Endothelial cell of umbilical vein (primary cell): ENCODE results near the gene UBASH3B. TPM values are rescaled to one million over a fixed set of nuclear protein-coding genes. Genes with fewer than 3 reads are reported as not detected.

Source experiments
- BruUV-seq: library from RNA; stranded (reverse); fragments of 400-500 nt; replicated peaks from 2 replicates; lab custom pipeline; 2021; lab: Mats Ljungman, UMichigan
- CTCF ChIA-PET: fragments of 300-600, 350-600 bp; sonication (Branson Sonifier 250); formaldehyde crosslinking; loops from one replicate; lab custom pipeline; 2021; ENCODE audit warnings: antibody characterized with exemption, inconsistent platforms; lab: Charles Lee
- POLR2A ChIA-PET: fragments of 300-600, 350-600 bp; sonication (Branson Sonifier 250); formaldehyde crosslinking; loops from one replicate; lab custom pipeline; 2021; ENCODE audit warnings: antibody characterized with exemption, inconsistent platforms; lab: Charles Lee
- DNase-seq: peaks from one replicate; pipeline ENCODE4 v3.0.0-alpha.2; 2011; ENCODE audit warnings: low read depth, low spot score
- FAIRE-seq: peaks from 2 replicates; lab custom pipeline; 2011; peaks lifted over from hg19 to GRCh38; lab: Jason Lieb, UNC
- H2AFZ ChIP-seq: 2 replicates; pipeline ENCODE4 v1.6.0; 2012; ENCODE audit warnings: low read depth, low read length, control low read depth, inconsistent platforms
- H3K27ac ChIP-seq: 2 replicates; pipeline ENCODE4 v1.5.1; 2011; ENCODE audit warnings: low read depth, mild to moderate bottlenecking, control low read depth, low read length, moderate library complexity; ENCODE audit not compliant: insufficient read depth
- H3K27me3 ChIP-seq, 2 experiments: 2 replicates each; pipeline versions ENCODE4 v1.6.0 to v1.6.1; 2011; ENCODE audit warnings: low read length in 2 of 2, mixed read lengths in 1 of 2; ENCODE audit not compliant: control insufficient read depth in 2 of 2, insufficient read depth in 2 of 2
- H3K36me3 ChIP-seq, 2 experiments: 2 replicates in 1 of 2; 3 replicates in 1 of 2; pipeline ENCODE4 v1.5.1; 2011; ENCODE audit warnings: low read length in 2 of 2, mild to moderate bottlenecking in 1 of 2, moderate library complexity in 1 of 2; ENCODE audit not compliant: control insufficient read depth in 2 of 2, insufficient read depth in 2 of 2; ENCODE audit errors: extremely low read depth in 1 of 2
- H3K4me1 ChIP-seq: 3 replicates; pipeline ENCODE4 v1.5.1; 2011; ENCODE audit warnings: mild to moderate bottlenecking, low read length; ENCODE audit not compliant: control insufficient read depth, insufficient read depth; ENCODE audit errors: extremely low read depth
- H3K4me2 ChIP-seq: 2 replicates; pipeline ENCODE4 v1.6.1; 2011; ENCODE audit warnings: low read length, control low read depth, mixed read lengths; ENCODE audit not compliant: insufficient read depth
- H3K4me3 ChIP-seq, 3 experiments: fragments of 200-600 bp in 1 of 3; sonication (generic), shearing (Covaris generic) in 1 of 3; replicated peaks in 1 of 3; 2 replicates each; pipeline ENCODE4 v1.5.1; 2011 to 2016; ENCODE audit warnings: control low read depth in 3 of 3, low read length in 3 of 3, mild to moderate bottlenecking in 2 of 3, inconsistent platforms in 1 of 3, low read depth in 1 of 3, moderate library complexity in 1 of 3; ENCODE audit not compliant: insufficient read depth in 1 of 3
- H3K79me2 ChIP-seq: 2 replicates; pipeline ENCODE4 v1.6.0; 2012; ENCODE audit warnings: low read length, inconsistent platforms; ENCODE audit not compliant: control insufficient read depth, insufficient read depth
- H3K9ac ChIP-seq: replicated peaks from 2 replicates; pipeline ENCODE3; 2011; ENCODE audit warnings: low read length, control low read depth; ENCODE audit not compliant: insufficient read depth; ENCODE audit errors: extremely low read depth
- H3K9me1 ChIP-seq: replicated peaks from 3 replicates; pipeline ENCODE4 v1.6.0; 2011; ENCODE audit warnings: mild to moderate bottlenecking, low read length; ENCODE audit not compliant: control insufficient read depth, insufficient read depth; ENCODE audit errors: extremely low read depth
- H3K9me3 ChIP-seq: replicated peaks from 2 replicates; pipeline ENCODE4 v1.5.1; 2012; ENCODE audit warnings: low read length, inconsistent platforms; ENCODE audit not compliant: control insufficient read depth, insufficient read depth
- H4K20me1 ChIP-seq: replicated peaks from 2 replicates; pipeline ENCODE3; 2011; ENCODE audit warnings: mild to moderate bottlenecking, low read length; ENCODE audit not compliant: control insufficient read depth, insufficient read depth; ENCODE audit errors: extremely low read depth
- EZH2 ChIP-seq: IDR thresholded peaks from 2 replicates; pipeline ENCODE4 v1.6.1; 2012; ENCODE audit warnings: borderline replicate concordance, low read depth, mild to moderate bottlenecking, moderate library complexity, low read length, inconsistent platforms; ENCODE audit not compliant: severe bottlenecking
- FOS ChIP-seq: IDR thresholded peaks from 2 replicates; pipeline ENCODE4 v1.6.1; 2011; ENCODE audit warnings: mild to moderate bottlenecking, low read length, moderate library complexity, borderline replicate concordance; ENCODE audit not compliant: insufficient read depth
- GATA2 ChIP-seq: IDR thresholded peaks from 2 replicates; pipeline ENCODE4 v1.7.0; 2011; ENCODE audit warnings: low read depth, mild to moderate bottlenecking, moderate library complexity, mixed read lengths, low read length; ENCODE audit not compliant: insufficient read length, insufficient read depth
- JUN ChIP-seq: IDR thresholded peaks from 2 replicates; pipeline ENCODE4 v1.6.1; 2011; ENCODE audit warnings: borderline replicate concordance, low read depth; ENCODE audit not compliant: insufficient read length, insufficient read depth
- MYC ChIP-seq: IDR thresholded peaks from one replicate; pipeline ENCODE4 v1.6.1; 2011; ENCODE audit warnings: mild to moderate bottlenecking, low read depth, low read length
- POLR2A ChIP-seq: IDR thresholded peaks from 2 replicates; pipeline ENCODE4 v1.6.1; 2012; ENCODE audit warnings: low read depth, mild to moderate bottlenecking, control low read depth, low read length
- POLR2AphosphoS5 ChIP-seq: IDR thresholded peaks from 2 replicates; pipeline ENCODE4 v1.6.1; 2012; ENCODE audit warnings: low read depth, mild to moderate bottlenecking, control low read depth, low read length, moderate library complexity; ENCODE audit not compliant: insufficient read depth
- dilution Hi-C: fragments of 300-500 bp; cut with MboI; formaldehyde crosslinking; loops from one replicate; pipeline ENCODE4 v1.15.0; 2019; ENCODE audit warnings: low sequenced_read_pairs; ENCODE audit not compliant: extremely low pct_ligation_motif_present
- intact Hi-C: fragments of 100-400 bp; cut with micrococcal nuclease; formaldehyde crosslinking; loops from one replicate; pipeline ENCODE4 v1.10.0; 2022
- polyA plus RNA-seq, 4 experiments: library from polyadenylated mRNA; depleted of rRNA in 3 of 4; stranded (reverse) in 3 of 4; unstranded in 1 of 4; fragments of >200 nt; gene quantifications; 2 replicates each; pipeline versions ENCODE4 v1.2.1 to v1.2.3, GENCODE V29; 2011 to 2012; ENCODE audit warnings: missing spikeins in 1 of 4
- total RNA-seq: library from RNA; stranded (reverse); gene quantifications from 2 replicates; pipeline ENCODE4 v1.2.3, GENCODE V29; 2021
- TF ChIP-seq, protein P1 (sequence below): IDR thresholded peaks from 2 replicates; pipeline ENCODE4 v1.6.1; 2011; ENCODE audit not compliant: insufficient read depth, insufficient read length
- TF ChIP-seq, protein P2 (sequence below), 2 donors: IDR thresholded peaks; 1 replicate in 1 of 2; 2 replicates in 1 of 2; pipeline ENCODE4 v1.5.1; 2011; ENCODE audit warnings: low read length in 2 of 2, mild to moderate bottlenecking in 2 of 2, moderate library complexity in 2 of 2, control low read depth in 1 of 2, inconsistent platforms in 1 of 2, low read depth in 1 of 2; ENCODE audit not compliant: insufficient read depth in 1 of 2; ENCODE audit errors: extremely low read depth in 1 of 2

UBASH3B gene
- total and polyA plus RNA-seq, 2 donors (not counting 3 experiments of a cell fraction or from before 2014, with no cell fraction given), result 23.7 to 38.1 TPM

DNA sequence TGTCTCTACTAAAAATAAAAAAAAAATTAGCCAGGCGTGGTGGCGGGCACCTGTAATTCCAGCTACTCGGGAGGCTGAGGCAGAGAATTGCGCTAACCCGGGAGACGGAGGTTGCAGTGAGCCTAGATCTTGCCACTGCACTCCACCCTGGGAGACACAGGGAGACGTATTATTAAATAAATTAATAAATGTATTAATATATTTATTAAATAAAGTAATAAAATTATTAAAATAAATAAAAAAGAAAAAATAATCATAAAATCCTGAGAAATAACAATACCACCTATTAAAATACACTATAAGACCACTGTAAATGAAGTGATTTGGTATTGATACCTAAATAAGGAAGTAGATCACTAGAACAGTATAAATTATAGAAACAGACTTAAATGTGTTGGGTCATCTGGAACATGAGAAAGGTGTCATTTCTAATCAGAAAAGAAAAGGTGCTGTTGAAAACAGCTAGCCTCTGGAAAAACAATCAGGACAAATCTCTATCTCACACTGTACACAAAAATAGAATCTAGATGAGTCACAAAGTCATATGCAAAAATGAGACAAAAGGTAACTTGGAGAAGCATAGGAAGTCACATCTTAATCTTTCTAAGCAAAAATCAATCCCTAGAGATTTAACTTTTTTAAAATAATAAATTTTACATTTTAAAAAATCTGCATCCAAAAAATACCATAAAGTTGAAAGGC is 43.2 kb upstream of the UBASH3B start:
- no peak for FAIRE-seq
- POLR2A ChIA-PET, result no interaction called here

More for the DNA sequence above, 43.2 kb upstream of the UBASH3B start:
- no peaks in the 10 kb centered on the region for H3K9me1 ChIP-seq
- H3K4me1 ChIP-seq, result no peaks in the 10 kb centered on the region
- no peak overlapping the region for H3K4me3 ChIP-seq
- no peaks in the 10 kb centered on the region for H3K9me3 ChIP-seq
- H3K27me3 ChIP-seq, result no peaks in the 10 kb centered on the region
- TF ChIP-seq POLR2A, result no peak
- TF ChIP-seq FOS, result no peak
- TF ChIP-seq, protein P1, sequence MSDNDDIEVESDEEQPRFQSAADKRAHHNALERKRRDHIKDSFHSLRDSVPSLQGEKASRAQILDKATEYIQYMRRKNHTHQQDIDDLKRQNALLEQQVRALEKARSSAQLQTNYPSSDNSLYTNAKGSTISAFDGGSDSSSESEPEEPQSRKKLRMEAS, result no peak
- no peak for TF ChIP-seq JUN
- no peak for TF ChIP-seq EZH2
- no peak for TF ChIP-seq MYC
- TF ChIP-seq, protein P2, sequence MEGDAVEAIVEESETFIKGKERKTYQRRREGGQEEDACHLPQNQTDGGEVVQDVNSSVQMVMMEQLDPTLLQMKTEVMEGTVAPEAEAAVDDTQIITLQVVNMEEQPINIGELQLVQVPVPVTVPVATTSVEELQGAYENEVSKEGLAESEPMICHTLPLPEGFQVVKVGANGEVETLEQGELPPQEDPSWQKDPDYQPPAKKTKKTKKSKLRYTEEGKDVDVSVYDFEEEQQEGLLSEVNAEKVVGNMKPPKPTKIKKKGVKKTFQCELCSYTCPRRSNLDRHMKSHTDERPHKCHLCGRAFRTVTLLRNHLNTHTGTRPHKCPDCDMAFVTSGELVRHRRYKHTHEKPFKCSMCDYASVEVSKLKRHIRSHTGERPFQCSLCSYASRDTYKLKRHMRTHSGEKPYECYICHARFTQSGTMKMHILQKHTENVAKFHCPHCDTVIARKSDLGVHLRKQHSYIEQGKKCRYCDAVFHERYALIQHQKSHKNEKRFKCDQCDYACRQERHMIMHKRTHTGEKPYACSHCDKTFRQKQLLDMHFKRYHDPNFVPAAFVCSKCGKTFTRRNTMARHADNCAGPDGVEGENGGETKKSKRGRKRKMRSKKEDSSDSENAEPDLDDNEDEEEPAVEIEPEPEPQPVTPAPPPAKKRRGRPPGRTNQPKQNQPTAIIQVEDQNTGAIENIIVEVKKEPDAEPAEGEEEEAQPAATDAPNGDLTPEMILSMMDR (IDR thresholded peaks at IDR 0.05; ENCODE audit: extremely low read depth in 1 of 2, insufficient read depth in 1 of 2, low read depth in 1 of 2, low read length in 2 of 2), result no peak
- TF ChIP-seq GATA2, result no peak
- TF ChIP-seq POLR2AphosphoS5, result no peak
- no peaks in the 10 kb centered on the region for H3K79me2 ChIP-seq
- BruUV-seq, result no TSS peak
- dilution Hi-C loops (no loop called here), intact Hi-C loops (no loop called here)
- H3K4me2 ChIP-seq, result no peak overlapping the region
- CTCF ChIA-PET, result interaction anchor here (0.8 to 1.8 kb wide), 4 partner anchors 15 to 242 kb away, joined by 3 to 7 read pairs (median 4); no protein-coding TSS in a partner anchor
- DNase-seq, result no peak
- no peak overlapping the region for H2AFZ ChIP-seq
- H3K36me3 ChIP-seq, result no peaks in the 10 kb centered on the region
- no peak overlapping the region for H3K9ac ChIP-seq
- H3K27ac ChIP-seq, result no peak overlapping the region
- no peaks in the 10 kb centered on the region for H4K20me1 ChIP-seq
